ENCODE measurements around the gene NEK9.
A peak's percentile ranks its signal among the peaks of the same experiment; 100 is the strongest.
"Not testable (repeated sequence)": the region's sequence is repeated elsewhere in the genome, so short reads cannot be mapped to it uniquely, and the experiment has no call there.

The NEK9 gene

GRCh38 chr14:75101491-75101890 is 25.4 kb downstream of the NEK9 start:
- DNase-seq (ENCODE audit: low read depth) = no peak

- no peak for DNase-seq (ENCODE audit: low read depth)
These were observed 28.2 kb downstream of the NEK9 start for GRCh38 chr14:75098682-75099081.

- DNase-seq (ENCODE audit: low read depth) = no peak
These were observed 28.6 kb downstream of the NEK9 start for GRCh38 chr14:75098212-75098611.

GRCh38 chr14:75096959-75097358 is 29.9 kb downstream of the NEK9 start:
- DNase-seq (ENCODE audit: low read depth) = no peak

- DNase-seq (ENCODE audit: low read depth) = no peak
These were observed 31.2 kb downstream of the NEK9 start for GRCh38 chr14:75095690-75096089.

- DNase-seq (ENCODE audit: low read depth) = peak; percentile 30
These were observed 32.0 kb downstream of the NEK9 start for GRCh38 chr14:75094896-75095295.

GRCh38 chr14:75092698-75093097 is 34.1 kb downstream of the NEK9 start:
- no peak for DNase-seq (ENCODE audit: low read depth)

- no peak for DNase-seq (ENCODE audit: low read depth)
These were observed 35.6 kb downstream of the NEK9 start for GRCh38 chr14:75091251-75091650.

- DNase-seq (ENCODE audit: low read depth) = peak; percentile 23
These were observed 36.5 kb downstream of the NEK9 start for GRCh38 chr14:75090353-75090752.

- DNase-seq (ENCODE audit: low read depth) = no peak
These were observed 38.1 kb downstream of the NEK9 start for GRCh38 chr14:75088566-75089373.

GRCh38 chr14:75088153-75088552 is 38.7 kb downstream of the NEK9 start:
- no peak for DNase-seq (ENCODE audit: low read depth)

GRCh38 chr14:75084513-75084912 is 42.3 kb downstream of the NEK9 start:
- no peak for DNase-seq (ENCODE audit: low read depth)

- no peak for DNase-seq (ENCODE audit: low read depth)
These were observed 43.6 kb downstream of the NEK9 start for GRCh38 chr14:75083271-75083670.

GRCh38 chr14:75081660-75082229 is 45.1 kb downstream of the NEK9 start:
- DNase-seq (ENCODE audit: low read depth) = no peak

- DNase-seq (ENCODE audit: low read depth) = no peak
These were observed 47.3 kb downstream of the NEK9 start for GRCh38 chr14:75079521-75079920.

GRCh38 chr14:75077794-75078193 is 49.1 kb downstream of the NEK9 start:
- DNase-seq (ENCODE audit: low read depth) = no peak

GRCh38 chr14:75070383-75070782 is 56.5 kb downstream of the NEK9 start:
- DNase-seq (ENCODE audit: low read depth) = no peak

- no peak for DNase-seq (ENCODE audit: low read depth)
These were observed 57.1 kb downstream of the NEK9 start for GRCh38 chr14:75069811-75070145.

- no peak for DNase-seq (ENCODE audit: low read depth)
These were observed 57.6 kb downstream of the NEK9 start, which contains the start of gene ZC2HC1C for GRCh38 chr14:75069121-75069810. Gene ZC2HC1C, plus strand, starts transcription at chr14:75069641. Its CDS starts 933 bp downstream, at chr14:75070574.

GRCh38 chr14:75068294-75069120 is 58.3 kb downstream of the NEK9 start:
- DNase-seq (ENCODE audit: low read depth) = peak; percentile 49

- DNase-seq (ENCODE audit: low read depth) = not testable (repeated sequence)
These were observed 59.1 kb downstream of the NEK9 start for GRCh38 chr14:75067765-75068164.

- DNase-seq (ENCODE audit: low read depth) = no peak
These were observed 59.6 kb downstream of the NEK9 start for GRCh38 chr14:75067212-75067611.
